Measurements from ENCODE around the gene FNDC3B.

Gene FNDC3B

GRCh38 chr3:172447611-172448579, 408.5 kb downstream of the FNDC3B start, which contains the start of gene GHSR:
TSS of gene GHSR (minus strand) at chr3:172448456. CDS start at chr3:172448413, 43 bp downstream.
- no peak for DNase-seq

GRCh38 chr3:172448661-172449465, 409.5 kb downstream of the FNDC3B start:
- no peak for DNase-seq

- no peak for DNase-seq
Measured at GRCh38 chr3:172449466-172450149, 410.2 kb downstream of the FNDC3B start.

Measured in NCI-H748 treated with DMSO at 0.1 percent for 48 hours (cell line).